Stimulated activated CD4-positive, alpha-beta T cell treated with anti-CD3 and anti-CD28 coated beads, TNF-alpha, amount 100 ng/mL, for 24 hours (primary cell): ENCODE results near the gene NR1D1.
A peak's percentile ranks its signal among the peaks of the same experiment; 100 is the strongest.
"Not testable (repeated sequence)": the region's sequence is repeated elsewhere in the genome, so short reads cannot be mapped to it uniquely, and the experiment has no call there.

Experiments
- DNase-seq, 3 experiments: peaks; one replicate each; pipeline ENCODE4 v3.0.0-alpha.2; 2020; ENCODE audit warnings: low read depth in 3 of 3

Gene NR1D1

GRCh38 chr17:40100419-40100668 is at the start of gene NR1D1:
TSS of gene NR1D1 (minus strand) at chr17:40100589. CDS start at chr17:40100094, 495 bp downstream.
- DNase-seq = no peak

GRCh38 chr17:40148527-40148926 is 48.1 kb upstream of the NR1D1 start:
- no peak for DNase-seq

- DNase-seq = no peak
Observed at GRCh38 chr17:40145476-40145875, 45.1 kb upstream of the NR1D1 start.

GRCh38 chr17:40143166-40143565 is 42.8 kb upstream of the NR1D1 start:
- DNase-seq = not testable (repeated sequence)

GRCh38 chr17:40139566-40140058 is 39.2 kb upstream of the NR1D1 start:
- no peak for DNase-seq

- DNase-seq = no peak
Observed at GRCh38 chr17:40135817-40136216, 35.4 kb upstream of the NR1D1 start.

- DNase-seq = no peak
Observed at GRCh38 chr17:40134184-40134583, 33.8 kb upstream of the NR1D1 start.

- DNase-seq = no peak
Observed at GRCh38 chr17:40130352-40131042, 30.1 kb upstream of the NR1D1 start.

- DNase-seq = no peak
Observed at GRCh38 chr17:40129498-40129897, 29.1 kb upstream of the NR1D1 start.

- DNase-seq = no peak
Observed at GRCh38 chr17:40124279-40125141, 24.1 kb upstream of the NR1D1 start.

- DNase-seq = no peak
Observed at GRCh38 chr17:40123811-40124114, 23.4 kb upstream of the NR1D1 start.

- peak in 1 of 3 experiments; percentile 56 for DNase-seq
Observed at GRCh38 chr17:40122999-40123810, 22.8 kb upstream of the NR1D1 start.

GRCh38 chr17:40122136-40122998 is 22.0 kb upstream of the NR1D1 start:
- DNase-seq = peak in 1 of 3 experiments; percentile 43

- peak; percentile 75 to 83 (median 75) for DNase-seq
Observed at GRCh38 chr17:40121181-40122135, 21.1 kb upstream of the NR1D1 start, which contains the start of gene MSL1. TSS of gene MSL1 (plus strand) at chr17:40121971. CDS start at chr17:40122613, 642 bp downstream.

GRCh38 chr17:40115101-40115436 is 14.7 kb upstream of the NR1D1 start:
- DNase-seq = no peak

GRCh38 chr17:40113907-40114245 is 13.5 kb upstream of the NR1D1 start:
- no peak for DNase-seq

GRCh38 chr17:40113110-40113906 is 12.9 kb upstream of the NR1D1 start:
- peak; percentile 77 to 92 (median 88) for DNase-seq

GRCh38 chr17:40112718-40113109 is 12.3 kb upstream of the NR1D1 start:
- DNase-seq = no peak

- DNase-seq = no peak
Observed at GRCh38 chr17:40112191-40112711, 11.9 kb upstream of the NR1D1 start.
